HepG2 (cell line): ENCODE results near the gene APLP1. TPM values are rescaled to one million over a fixed set of nuclear protein-coding genes. Genes with fewer than 3 reads are reported as not detected.

Source experiments
- ARID2 ChIP-seq: sonication (generic); formaldehyde crosslinking; IDR thresholded peaks from 2 replicates; pipeline ENCODE4 v1.8.1; 2022; ENCODE audit warnings: mild to moderate bottlenecking, missing genetic modification reagents, borderline replicate concordance
- BRD4 ChIP-seq: sonication (generic); formaldehyde crosslinking; IDR thresholded peaks from 2 replicates; pipeline ENCODE4 v1.4.0; 2020; ENCODE audit warnings: missing genetic modification reagents
- CBX1 ChIP-seq: IDR thresholded peaks from one replicate; pipeline ENCODE4 v1.6.1; 2016; ENCODE audit warnings: antibody characterized with exemption, low read depth
- CC2D1A ChIP-seq: sonication (generic); formaldehyde crosslinking; IDR thresholded peaks from 2 replicates; pipeline ENCODE4 v1.8.1; 2023; ENCODE audit warnings: mild to moderate bottlenecking, missing genetic modification reagents
- FOXC1 ChIP-seq: sonication (generic); formaldehyde crosslinking; IDR thresholded peaks from 2 replicates; pipeline ENCODE4 v1.8.0; 2022; ENCODE audit warnings: mild to moderate bottlenecking, missing genetic modification reagents, borderline replicate concordance
- NFE2L2 ChIP-seq: fragments of 150-350 bp; IDR thresholded peaks from 2 replicates; pipeline ENCODE4 v1.6.1; 2014; ENCODE audit warnings: low read length
- PAXIP1 ChIP-seq: sonication (generic); formaldehyde crosslinking; conservative IDR thresholded peaks from 2 replicates; pipeline ENCODE4 v1.4.0; 2020; ENCODE audit warnings: mild to moderate bottlenecking, missing genetic modification reagents, moderate library complexity
- RBFOX2 ChIP-seq: fragments of 200-400 bp; formaldehyde crosslinking; IDR thresholded peaks from 2 replicates; pipeline ENCODE4 v1.6.1; 2017; ENCODE audit warnings: low read depth, mild to moderate bottlenecking, low read length
- SAP130 ChIP-seq: IDR thresholded peaks from 2 replicates; pipeline ENCODE4 v1.6.1; 2016; ENCODE audit warnings: low read depth
- SP140L ChIP-seq: sonication (generic); formaldehyde crosslinking; IDR thresholded peaks from 2 replicates; pipeline ENCODE4 v1.4.0; 2020; ENCODE audit warnings: missing genetic modification reagents, borderline replicate concordance
- SSRP1 ChIP-seq: IDR thresholded peaks from 2 replicates; pipeline ENCODE4 v1.6.1; 2016; ENCODE audit warnings: control low read depth
- TP53 ChIP-seq: sonication (generic); formaldehyde crosslinking; conservative IDR thresholded peaks from 2 replicates; pipeline ENCODE4 v1.4.0; 2020; ENCODE audit warnings: missing genetic modification reagents
- UBTF ChIP-seq: sonication (generic); formaldehyde crosslinking; IDR thresholded peaks from 2 replicates; pipeline ENCODE4 v1.4.0; 2020; ENCODE audit warnings: mild to moderate bottlenecking, missing genetic modification reagents
- ZBTB34 ChIP-seq: sonication (generic); formaldehyde crosslinking; IDR thresholded peaks from 2 replicates; pipeline ENCODE4 v1.8.0; 2022; ENCODE audit warnings: mild to moderate bottlenecking, missing genetic modification reagents
- ZFP91 ChIP-seq: sonication (generic); formaldehyde crosslinking; IDR thresholded peaks from 2 replicates; pipeline ENCODE4 v1.9.0; 2022; ENCODE audit warnings: missing genetic modification reagents, mild to moderate bottlenecking, borderline replicate concordance
- ZNF549 ChIP-seq: sonication (generic); formaldehyde crosslinking; IDR thresholded peaks from 2 replicates; pipeline ENCODE4 v1.5.0; 2020; ENCODE audit warnings: missing genetic modification reagents
- ZNF563 ChIP-seq: sonication (generic); formaldehyde crosslinking; IDR thresholded peaks from 2 replicates; pipeline ENCODE4 v1.8.0; 2022; ENCODE audit warnings: mild to moderate bottlenecking, moderate library complexity, missing genetic modification reagents
- ZNF589 ChIP-seq: sonication (generic); formaldehyde crosslinking; conservative IDR thresholded peaks from 2 replicates; pipeline ENCODE4 v1.8.0; 2022; ENCODE audit warnings: mild to moderate bottlenecking, moderate library complexity, missing genetic modification reagents
- ZNF75D ChIP-seq: sonication (generic); formaldehyde crosslinking; IDR thresholded peaks from 2 replicates; pipeline ENCODE4 v1.8.1; 2023; ENCODE audit warnings: missing genetic modification reagents, mild to moderate bottlenecking, borderline replicate concordance
- ZNF775 ChIP-seq: sonication (generic); formaldehyde crosslinking; IDR thresholded peaks from 2 replicates; pipeline ENCODE4 v1.4.0; 2020; ENCODE audit warnings: missing genetic modification reagents, mild to moderate bottlenecking, moderate library complexity, borderline replicate concordance
- polyA plus RNA-seq, 8 experiments: library from polyadenylated mRNA; depleted of rRNA in 3 of 8; stranded (reverse) in 7 of 8; unstranded in 1 of 8; fragments of >200 nt; fragmentation: Illumina TruSeq in 4 of 8; extraction: Trizol in 4 of 8; gene quantifications; 2 replicates each; pipeline versions ENCODE4 v1.2.1 to v1.2.3, GENCODE V29; 2011 to 2016; ENCODE audit warnings: low read depth in 4 of 8, missing spikeins in 1 of 8, mixed read lengths in 1 of 8; ENCODE audit not compliant: insufficient read depth in 1 of 8
- total RNA-seq, 5 experiments: library from RNA; depleted of rRNA; stranded (reverse); fragments of >200 nt; fragmentation: Illumina TruSeq; extraction: Trizol; gene quantifications; 2 replicates each; pipeline ENCODE4 v1.2.3, GENCODE V29; 2016; ENCODE audit warnings: low read depth in 1 of 5

Gene APLP1
- total and polyA plus RNA-seq, 2 of the 13 experiments (the other 11 are each of a cell fraction or from before 2014, with no cell fraction given) = 2.0 to 2.9 TPM

- TF ChIP-seq FOXC1 = no peak
- no peak for TF ChIP-seq CC2D1A
- no peak for TF ChIP-seq ZNF75D
- no peak for TF ChIP-seq ZNF775 (CRISPR knock-in tag)
- peak; percentile 41; the same call in 1 of the 2 replicates for TF ChIP-seq SAP130
- TF ChIP-seq ZFP91 (CRISPR knock-in tag) = no peak; the same call in 1 of the 2 replicates
- no peak for TF ChIP-seq ARID2
- no peak for TF ChIP-seq ZNF589 (CRISPR knock-in tag)
- TF ChIP-seq NFE2L2 = no peak
- no peak for TF ChIP-seq CBX1
- no peak for TF ChIP-seq SP140L (CRISPR knock-in tag)
- TF ChIP-seq RBFOX2 = no peak
- 0 out of 2 replicates have a peak, but pooled peaks have one; percentile 20 for TF ChIP-seq UBTF
- TF ChIP-seq ZNF549 (CRISPR knock-in tag) = no peak
- TF ChIP-seq SSRP1 = no peak
- TF ChIP-seq ZBTB34 (CRISPR knock-in tag) = no peak
- no peak for TF ChIP-seq ZNF563 (CRISPR knock-in tag)
- no peak for TF ChIP-seq BRD4 (CRISPR knock-in tag)
- TF ChIP-seq PAXIP1 (CRISPR knock-in tag) = no peak; the same call in 1 of the 2 replicates
- no peak for TF ChIP-seq TP53
These were observed 22.9 kb upstream of the APLP1 start (continued) for GRCh38 chr19:35845215-35846037.
